ENCODE results near the gene ASPSCR1.

The ASPSCR1 gene, protein sequence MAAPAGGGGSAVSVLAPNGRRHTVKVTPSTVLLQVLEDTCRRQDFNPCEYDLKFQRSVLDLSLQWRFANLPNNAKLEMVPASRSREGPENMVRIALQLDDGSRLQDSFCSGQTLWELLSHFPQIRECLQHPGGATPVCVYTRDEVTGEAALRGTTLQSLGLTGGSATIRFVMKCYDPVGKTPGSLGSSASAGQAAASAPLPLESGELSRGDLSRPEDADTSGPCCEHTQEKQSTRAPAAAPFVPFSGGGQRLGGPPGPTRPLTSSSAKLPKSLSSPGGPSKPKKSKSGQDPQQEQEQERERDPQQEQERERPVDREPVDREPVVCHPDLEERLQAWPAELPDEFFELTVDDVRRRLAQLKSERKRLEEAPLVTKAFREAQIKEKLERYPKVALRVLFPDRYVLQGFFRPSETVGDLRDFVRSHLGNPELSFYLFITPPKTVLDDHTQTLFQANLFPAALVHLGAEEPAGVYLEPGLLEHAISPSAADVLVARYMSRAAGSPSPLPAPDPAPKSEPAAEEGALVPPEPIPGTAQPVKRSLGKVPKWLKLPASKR

DNA sequence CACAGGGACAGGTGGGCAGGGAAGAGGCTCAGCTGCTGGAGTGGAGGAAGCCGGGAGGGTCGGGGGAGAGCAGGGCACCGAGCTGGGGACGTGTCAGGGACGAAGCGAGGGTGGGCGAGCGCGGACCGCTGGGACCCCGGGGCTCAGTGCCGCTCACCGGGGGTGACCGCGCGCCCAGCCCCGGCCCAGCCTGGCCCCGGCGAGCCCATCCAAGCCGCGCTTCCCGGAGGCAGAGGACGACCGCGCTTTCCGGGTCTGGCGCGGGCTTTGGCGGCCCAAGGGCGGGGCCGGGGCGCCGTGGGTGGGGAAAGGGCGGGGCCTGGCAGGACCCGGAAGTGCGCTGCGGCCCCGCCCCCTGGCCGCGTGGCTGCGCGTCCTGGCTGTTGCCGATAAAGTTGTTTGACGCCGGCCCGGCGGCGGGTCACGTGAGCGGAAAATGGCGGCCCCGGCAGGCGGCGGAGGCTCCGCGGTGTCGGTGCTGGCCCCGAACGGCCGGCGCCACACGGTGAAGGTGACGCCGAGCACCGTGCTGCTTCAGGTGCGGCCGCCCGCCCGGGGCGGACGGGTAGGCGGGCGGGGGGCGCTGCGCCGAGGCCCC is at the start of gene ASPSCR1:
TSS of gene ASPSCR1 (plus strand) at position 419 of the 598 bp plus-strand sequence. CDS start at position 437, 18 bp downstream.
- DNase-seq, result peak; percentile 94

DNA sequence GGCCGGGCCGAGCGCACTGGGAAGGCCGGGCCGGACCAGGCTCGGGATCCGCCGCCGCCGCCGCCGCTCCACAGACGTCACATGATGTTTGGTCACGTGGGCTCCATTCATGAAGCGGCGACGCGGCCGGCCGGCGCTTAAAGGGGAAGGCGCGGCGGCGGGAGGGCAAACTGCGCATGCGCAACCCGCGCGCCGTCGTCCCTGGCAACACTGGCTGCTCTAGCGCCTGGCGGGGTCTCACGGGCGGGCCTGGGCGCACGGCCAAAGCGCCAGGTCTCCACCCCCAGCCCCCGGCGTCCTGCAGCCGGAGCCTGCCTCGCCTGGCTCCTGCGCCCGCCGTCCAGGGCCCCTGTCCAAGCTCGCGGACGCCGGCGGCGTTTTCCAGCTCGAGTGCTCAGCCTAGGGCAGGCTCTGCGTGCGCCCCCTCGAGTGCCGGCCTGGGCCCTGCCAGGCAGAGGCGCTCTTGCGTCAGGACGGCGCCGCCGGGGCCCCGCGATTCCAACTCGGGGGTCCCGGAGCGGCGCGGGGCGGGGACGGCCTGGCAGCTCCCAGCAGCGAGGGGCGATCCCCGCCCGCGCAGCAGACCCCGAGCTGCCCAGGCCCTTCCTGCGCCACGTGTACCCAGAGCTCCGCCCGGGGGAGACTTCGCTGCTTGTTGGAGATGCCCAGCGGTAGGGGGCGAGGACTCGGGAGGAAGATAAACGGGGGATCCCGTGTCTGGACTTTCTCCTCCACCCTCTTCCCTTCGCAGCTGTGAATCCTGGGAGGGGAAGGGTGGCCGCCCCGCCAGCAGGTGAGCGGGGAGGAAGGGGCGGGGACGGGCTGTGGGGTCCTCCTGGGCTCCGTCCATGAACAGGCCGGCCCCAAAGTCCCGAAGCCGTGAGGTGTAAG is 49.5 kb upstream of the ASPSCR1 start, which contains the start of gene MAFG:
TSS of gene MAFG (minus strand) at position 83 of the 891 bp plus-strand sequence. CDS start 4,550 bp downstream, outside the sequence.
- peak; percentile 98 for DNase-seq

DNA sequence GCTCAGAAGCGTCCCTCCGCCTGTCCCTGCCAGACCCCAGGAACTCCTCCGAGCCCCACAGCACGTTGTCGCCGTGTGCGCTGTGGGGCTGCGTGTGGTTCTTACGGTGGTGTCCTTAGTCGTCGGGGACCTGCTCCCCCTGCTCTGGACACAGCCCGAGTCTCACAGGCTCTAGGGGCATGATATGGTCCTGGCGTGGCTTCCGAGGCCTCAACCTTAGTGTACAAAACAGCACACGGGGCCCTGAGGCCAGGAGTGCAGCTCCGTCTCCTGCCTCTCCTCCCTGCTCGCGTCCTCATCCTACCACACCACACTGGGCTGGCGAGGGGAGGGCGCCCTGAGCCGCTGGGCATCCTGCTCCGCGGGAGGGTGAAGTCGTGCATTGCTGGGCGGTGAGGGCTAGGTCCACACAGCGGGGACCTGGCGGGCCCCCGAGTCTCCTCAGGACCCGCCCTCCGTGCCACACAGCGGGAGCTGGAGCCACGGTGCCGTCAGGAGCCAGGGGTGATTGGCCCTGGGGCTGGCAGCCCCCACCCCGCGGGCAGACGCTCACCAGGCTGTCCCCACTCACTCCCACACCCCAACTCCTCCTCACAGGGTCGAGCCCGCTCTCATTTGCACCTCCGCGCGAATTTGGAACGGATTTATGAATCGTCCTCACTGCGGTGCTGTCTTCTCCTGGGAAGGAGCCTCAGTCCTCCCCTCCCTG is 48.7 kb upstream of the ASPSCR1 start:
- peak; percentile 38 for DNase-seq

DNA sequence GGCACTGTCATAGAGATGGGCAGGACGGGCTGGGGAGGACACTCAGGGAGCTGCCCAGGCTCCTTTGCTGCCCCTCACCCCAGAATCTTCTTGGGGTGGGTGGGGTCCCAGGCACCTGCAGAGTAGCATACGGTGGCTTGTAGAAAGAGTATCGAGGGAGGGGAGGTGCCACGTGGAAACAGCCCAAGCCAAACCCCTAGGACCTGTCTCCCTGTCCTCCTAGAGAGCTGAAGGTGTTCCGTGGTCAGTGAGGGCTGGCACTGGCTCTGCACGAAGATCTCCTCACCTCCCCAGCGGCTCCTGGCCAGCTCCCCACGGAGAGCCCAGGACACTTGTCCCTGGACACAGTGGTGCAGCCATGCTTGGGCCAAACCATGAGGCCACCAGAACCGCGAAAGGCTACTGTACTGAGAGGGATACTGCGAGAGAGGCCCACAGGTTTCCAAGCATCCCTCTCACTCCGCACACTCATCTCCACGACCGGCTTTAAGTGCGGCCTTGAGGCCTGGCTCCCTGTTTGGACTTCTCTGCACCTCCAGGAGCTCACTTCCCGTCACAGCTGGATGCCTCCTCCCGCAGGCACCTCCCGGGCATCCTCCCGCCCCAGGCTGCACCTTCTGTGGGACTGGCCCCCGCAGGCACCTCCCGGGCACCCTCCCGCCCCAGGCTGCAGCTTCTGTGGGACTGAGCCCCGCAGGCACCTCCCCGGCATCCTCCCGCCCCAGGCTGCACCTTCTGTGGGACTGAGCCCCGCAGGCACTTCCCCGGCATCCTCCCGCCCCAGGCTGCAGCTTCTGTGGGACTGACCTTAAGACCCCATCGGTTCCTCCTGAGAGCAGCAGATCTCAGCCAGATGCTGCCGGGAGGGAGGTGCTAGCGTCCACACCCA is 47.9 kb upstream of the ASPSCR1 start:
- DNase-seq, result no peak

DNA sequence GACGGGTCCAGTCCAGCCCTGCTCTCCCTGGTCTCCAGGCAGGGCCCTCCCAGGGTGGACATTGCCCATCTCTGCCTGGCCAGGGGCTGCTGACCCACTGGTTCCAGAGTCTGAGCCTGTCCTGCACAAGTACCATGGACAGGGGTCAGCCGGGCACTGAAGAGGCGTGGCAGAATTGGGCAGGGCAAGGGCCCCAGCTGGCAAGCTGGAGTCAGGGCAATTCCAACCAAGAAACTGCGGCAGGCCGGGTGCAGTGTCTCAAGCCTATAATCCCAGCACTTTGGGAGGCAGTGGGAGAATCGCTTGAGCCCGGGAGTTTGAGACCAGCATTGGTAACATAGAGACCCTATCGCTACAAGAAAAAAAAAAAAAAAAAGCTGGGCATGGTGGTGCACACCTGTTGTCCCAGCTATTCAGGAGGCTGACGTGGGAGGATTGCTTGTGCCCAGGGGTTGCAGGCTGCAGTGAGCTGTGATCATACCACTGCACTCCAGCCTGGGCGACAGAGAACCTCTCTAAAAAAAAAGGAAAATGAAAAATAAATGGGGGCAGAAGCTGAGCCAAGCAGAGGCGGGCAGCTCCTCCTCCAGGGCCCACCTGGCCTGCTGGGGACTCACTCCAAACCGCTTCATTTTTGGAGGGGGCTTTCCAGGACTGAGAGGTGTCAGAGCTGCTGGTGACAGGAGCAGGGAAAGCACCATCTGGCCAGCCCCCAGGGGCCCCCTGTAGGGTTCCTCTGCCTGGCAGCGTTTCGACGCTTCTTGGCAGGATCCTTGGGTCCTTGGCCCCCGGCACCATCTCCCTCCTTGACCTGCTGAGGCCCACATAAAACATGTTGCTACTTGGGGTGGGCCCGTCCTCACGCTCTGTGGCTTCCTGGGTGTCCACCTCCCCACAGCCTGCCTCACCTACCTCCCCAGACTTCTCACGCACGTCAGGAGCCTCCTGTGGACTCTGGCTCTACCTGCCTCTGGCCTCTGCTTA is 47.0 kb upstream of the ASPSCR1 start:
- no peak for DNase-seq

DNA sequence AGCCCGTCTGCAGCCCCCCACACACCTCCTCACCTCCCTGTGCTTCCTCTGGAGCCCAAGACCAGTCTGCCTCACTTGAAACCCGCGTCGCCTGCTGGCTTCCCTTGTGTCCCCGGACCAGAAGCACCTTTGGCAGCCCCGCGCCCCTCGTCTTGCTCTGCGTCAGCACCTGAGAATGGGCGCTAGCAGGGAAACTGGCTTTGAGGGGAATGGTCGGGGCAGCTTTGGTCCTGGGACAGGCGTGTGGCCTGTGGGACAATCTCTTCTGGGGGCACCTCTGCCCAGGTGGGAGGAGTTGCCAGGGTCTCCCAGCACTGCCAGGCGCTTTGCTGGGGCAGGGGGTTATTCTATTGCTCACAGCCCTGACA is 46.3 kb upstream of the ASPSCR1 start:
- no peak for DNase-seq

DNA sequence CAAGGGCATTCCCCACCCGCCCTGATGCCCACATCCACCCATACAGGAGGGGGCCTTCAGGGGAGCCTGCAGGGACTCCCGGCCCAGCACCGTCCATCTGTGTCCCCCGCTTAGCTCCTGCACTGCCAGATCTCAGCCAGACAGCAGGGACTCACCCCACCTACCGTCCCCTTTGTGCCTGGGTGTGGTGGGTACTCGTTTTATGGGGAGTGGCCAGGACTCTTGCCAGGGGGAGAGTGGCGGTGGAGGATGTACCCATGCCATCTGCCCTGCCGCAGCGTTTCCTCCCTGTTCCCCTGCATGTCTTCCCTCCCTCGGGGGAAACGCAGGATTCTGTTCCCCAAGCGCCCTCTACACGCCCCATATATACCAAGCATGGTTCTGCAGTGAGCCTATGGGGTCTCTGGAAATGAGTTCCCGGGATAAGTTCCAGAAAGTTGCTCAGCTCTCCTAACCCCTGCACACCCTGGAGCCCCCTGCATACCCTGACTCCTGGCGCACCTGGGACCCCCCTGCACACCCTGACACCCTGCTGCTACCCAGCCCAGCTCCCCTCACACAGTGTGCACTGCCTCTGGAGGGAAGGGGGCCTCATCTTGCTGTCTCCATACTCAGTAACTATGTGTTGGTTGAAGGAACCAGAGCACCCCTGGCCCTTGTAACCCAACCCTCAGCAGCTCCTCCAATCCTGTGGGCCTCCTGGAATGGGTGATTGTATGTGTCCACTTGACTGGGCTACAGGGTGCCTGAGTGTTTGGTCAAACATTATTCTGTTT is 45.7 kb upstream of the ASPSCR1 start:
- peak; percentile 68 for DNase-seq

DNA sequence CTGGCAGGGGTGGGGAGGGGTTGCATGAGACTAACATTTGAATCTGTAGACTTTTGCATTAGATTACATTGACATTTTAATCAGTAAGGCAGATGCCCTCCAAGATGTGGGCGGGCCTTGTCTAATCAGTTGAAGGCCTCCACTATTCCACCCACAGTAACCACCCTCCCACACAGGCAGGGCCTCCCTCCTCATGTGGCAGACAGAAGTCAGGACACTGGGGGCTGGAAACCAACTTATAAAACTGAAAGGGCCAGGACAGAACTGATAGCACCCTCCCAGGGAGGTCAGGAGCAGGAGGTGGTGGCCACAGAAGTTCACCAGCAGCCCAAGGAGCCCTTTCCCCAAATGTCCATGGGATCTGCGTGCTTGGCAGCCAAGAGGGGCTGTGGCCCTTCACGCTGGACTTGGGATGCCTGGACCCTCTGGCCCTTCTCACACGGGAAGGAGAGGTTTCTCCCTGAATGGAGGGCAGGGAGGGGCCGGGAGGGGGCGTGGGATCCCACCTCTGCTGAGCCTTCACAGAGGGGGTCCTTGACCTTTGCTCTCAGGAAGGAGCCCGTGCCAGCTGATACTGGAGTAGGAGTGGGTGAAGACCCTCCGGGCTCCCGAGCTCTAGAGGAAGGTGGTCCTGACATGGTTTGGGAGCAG is 45.0 kb upstream of the ASPSCR1 start:
- peak; percentile 73 for DNase-seq

DNA sequence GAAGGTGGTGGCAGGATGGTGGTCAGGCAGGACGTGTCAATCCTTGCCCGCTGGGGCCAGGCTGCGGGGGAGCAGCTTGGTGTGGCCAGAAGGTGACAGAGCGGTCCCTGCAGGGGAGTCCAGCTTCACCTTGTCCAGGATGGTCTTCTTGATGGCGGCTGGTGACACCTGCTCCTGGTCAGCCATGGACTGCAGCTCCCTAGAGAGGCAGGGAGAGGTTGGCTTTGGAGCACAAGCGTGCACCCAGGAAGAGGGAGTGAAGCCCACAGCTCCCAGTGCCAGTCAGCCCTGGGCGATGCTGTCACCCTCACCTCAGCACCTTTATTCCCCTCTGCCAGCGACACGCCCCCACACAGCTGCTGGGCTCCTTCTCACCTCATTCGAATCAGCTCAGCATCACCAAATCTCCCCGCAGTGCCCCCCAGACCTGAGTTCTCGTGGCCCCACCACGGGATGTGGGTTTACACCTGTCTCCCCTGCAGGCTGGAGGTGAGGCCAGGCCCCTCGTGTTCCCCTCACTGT is 44.2 kb upstream of the ASPSCR1 start:
- no peak for DNase-seq

DNA sequence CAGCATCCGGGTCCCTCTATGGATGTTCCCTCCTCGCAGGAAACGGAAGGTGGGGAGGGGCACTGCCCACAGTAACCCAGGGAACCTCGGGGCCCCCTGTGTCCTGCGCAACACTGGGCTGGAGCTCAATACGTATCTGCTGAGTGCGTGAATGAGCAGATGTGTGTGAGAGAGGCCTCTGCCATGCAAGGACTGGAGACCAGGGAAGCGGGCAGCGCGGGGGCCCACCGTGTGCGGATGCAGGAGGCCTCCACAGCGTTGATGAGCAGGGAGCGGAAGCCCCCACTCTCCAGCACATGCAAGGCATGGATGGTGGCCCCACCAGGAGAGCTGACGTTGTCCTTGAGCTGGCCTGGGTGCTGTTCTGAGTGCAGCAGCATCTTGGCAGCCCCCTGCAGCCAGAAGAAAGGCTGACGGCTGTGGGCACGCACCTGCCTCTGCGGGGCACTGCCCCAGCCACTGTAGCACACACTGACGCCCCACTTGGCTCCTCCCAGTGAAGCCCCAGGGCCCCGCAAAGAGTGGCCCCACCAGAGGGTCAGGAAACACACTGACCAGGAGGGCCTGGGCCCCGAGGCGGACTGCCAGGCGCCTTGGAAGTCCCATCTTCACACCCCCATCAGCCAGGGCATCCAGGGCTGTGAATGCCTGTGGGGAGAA is 43.2 kb upstream of the ASPSCR1 start:
- DNase-seq, result no peak

DNA sequence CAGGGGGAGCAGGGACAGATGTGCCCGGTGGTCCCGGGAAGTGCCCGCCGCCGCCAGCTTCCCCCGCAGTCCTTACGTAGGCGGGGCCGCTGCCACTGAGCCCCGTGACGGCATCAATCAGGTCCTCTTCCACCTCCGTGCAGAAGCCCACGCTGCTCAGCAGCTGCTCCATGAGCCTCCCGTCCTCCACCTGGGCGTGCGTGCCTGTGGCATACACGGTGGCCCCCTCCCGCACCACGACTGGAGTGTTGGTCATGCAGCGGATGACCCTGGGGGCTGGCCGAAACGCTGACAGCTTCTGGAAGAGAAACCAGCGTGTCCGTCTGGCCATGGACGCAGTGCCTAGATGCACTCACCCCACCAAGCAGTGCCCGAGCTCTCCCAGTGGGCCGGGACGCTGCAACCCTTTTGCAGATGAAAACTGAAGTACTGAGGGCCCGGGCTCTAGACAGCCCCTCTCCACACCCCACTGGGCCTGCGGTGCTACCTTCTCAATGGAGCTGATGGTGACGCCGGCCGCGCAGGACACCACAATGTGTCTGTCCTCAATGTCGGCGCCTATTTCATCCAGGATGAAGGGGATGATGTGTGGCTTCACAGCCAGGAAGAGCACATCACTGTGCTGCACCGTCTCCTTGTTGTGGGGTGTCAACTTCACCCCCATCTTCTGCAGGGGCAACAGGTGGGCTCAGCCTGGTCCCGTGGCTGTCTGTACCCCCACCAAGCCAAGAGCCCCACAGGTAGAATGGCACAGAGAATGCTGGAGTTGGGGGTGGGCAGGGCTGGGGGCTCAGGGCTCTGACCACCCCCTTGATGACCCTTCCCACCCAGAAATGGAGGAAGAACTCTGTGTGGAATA is 42.4 kb upstream of the ASPSCR1 start:
- DNase-seq, result no peak

DNA sequence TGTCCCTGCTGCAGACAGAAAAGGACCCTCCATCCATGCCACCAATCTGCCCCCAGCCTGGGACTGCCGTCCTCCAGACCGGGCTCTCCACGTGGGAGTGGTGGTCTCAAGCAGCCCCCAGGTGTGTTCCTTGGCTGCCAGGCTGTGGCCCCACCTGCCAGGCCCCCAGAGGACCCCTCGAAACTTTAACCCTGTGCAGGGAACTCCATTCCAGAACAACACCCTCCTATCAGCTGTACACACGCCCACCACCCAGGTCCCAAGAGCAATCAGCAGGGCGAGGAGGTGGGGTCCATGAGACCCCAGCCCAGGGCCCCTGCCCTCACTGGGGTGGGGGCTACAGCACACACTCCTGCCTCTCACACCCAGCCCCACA is 41.7 kb upstream of the ASPSCR1 start:
- no peak for DNase-seq

DNA sequence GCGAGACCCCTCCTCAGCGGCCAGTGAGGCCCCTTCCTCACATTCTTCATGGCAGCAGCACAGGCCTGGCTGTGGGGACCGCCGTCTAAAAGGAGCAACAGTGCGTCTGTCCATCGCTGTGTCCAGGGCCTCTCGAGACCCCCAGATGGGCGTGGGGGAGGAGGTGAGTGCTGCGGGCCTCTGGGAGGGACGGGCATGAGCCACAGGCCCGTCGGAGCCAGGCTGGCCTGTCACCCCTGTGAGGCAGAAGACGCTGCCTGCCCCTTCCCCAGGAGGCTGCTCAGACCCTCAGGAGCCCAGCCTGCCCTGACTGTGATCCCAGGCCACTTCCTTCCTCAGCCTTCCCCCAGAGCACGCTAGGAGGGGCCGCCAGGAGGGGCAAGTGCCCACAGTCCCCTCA is 38.2 kb upstream of the ASPSCR1 start:
- DNase-seq, result no peak

DNA sequence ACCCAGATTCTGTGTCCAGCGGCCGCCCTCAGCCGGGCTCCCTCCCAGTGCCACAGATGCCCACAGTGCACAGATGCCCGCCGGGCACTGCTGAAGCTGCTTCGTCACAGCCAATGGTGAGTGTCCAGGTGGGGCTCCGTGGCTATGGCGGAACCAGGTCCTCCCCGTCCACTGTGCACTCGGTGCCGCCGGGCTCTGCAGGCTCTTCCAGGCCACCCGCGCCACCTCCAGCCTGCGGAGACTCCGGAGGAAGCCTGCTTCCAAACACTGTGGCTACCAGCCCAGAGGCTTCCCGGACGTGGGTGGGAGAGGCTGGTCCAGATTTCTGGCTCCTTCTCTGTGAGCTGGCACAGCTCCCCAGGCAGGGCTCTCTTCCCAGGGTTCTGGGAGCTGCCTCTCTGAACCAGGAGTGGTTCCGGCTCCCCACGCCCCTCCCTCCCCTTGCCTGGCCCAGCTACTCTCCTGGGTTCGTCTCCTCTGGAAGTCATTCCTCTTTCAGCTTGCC is 37.5 kb upstream of the ASPSCR1 start:
- DNase-seq, result no peak

DNA sequence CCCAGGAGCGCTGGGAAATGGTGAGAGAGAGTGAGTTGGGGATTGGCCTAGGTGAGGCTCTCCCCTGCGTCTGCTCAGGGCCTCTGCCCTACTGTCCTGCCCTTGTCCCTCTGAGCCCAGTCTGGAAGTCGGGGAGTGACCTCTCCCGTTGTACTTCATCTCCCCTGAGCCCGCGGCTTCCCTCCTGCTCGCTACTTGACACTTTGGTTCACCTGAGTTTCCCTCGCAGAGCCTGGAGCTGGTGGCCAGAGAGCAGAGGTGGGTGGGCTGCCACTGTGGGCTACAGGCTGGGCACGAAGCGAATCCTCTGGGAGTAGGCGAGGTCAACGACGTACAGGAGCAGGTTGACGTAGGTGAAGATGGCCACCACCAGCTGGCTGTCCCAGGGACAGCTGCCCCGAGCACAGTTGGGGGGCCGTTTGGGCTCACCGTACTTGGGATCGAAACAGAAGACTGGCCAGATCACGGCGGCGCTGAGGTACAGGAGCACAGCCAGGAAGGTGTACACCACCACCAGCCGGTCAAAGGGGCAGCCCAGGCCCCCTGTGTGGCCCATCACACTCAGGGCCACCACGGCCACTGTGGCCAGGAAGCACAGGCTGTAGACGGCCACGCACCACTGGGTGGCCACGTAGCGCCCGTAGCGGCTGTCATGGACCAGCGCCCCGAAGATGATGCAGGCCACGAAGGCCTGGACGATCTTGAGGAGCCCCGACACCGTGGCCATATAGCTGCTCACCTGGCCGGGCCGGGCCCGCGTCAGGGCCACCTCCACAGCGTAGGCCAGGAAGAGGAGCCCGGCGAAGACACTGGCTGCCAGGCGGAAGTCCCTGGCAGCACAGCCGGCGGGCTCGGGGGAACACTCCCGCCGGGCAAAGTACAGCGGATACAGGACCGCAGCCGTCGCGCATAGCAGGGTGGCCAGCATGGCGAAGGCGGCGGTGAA is 36.6 kb upstream of the ASPSCR1 start:
- DNase-seq, result no peak
